Activated CD4-positive, alpha-beta T cell treated with anti-CD3 and anti-CD28 coated beads, Interleukin-2, amount 50 U/mL, for 1 hour (primary cell): ENCODE results near the gene ZNF516.
A peak's percentile ranks its signal among the peaks of the same experiment; 100 is the strongest.

Experiments
- DNase-seq: peaks from one replicate; pipeline ENCODE4 v3.0.0-alpha.2; 2020

ZNF516 gene

DNA sequence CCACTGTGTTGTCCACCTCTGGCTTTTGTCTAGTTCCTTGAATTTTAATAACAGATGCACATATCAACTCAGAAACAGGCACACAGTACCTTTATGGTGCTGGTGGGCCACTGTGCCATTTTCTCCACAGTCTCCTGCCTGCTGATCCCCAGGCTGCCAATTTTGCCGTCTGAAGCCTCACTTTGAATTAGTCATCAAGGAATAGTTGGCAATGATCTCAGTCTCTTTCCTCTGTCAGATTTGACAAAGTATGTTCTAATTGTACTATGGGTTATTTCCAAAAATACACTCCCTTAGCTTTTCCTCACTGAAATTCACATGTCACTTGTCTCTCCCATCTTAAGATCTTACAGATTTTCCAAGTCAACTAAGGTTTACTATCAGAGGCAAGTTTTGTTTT, 140.7 kb downstream of the ZNF516 start:
- no peak for DNase-seq

DNA sequence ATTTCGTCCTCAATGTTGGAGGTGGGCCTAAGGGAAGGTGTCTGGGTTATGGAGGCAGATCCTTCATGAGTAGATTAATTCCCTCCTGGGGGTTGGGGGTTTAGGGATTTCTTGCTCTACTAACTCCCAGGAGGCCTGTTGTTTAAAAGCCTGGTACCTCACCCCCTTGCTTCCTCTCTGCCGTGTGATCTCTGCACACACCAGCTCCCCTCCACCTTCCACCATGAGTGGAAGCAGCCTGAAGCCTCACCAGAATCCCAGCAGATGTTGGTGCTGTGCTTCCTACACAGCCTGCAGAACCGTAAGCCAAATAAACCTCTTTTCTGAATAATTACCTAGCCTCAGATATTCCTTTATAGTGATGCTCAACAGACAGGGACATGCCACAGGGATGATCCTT, 141.5 kb downstream of the ZNF516 start:
- no peak for DNase-seq

DNA sequence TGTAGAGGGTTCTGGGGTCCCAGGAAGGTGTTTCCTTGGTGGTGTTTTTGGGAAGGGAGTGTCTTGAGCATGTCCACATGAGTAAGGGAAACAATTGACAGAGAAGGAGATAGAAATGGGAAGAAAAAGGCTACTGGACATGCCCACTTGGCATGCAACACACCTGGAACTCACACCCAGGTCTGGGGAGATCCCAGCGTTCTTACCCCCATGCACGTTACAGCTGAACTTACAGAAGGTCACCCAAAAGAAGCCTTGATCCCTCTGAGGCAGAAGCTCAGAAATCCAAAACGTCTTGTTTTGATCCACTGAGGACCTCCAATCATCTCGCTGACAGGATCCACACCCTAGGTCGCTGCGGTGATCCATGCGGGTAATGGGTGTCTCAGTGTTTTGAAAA, 142.0 kb downstream of the ZNF516 start:
- no peak for DNase-seq

DNA sequence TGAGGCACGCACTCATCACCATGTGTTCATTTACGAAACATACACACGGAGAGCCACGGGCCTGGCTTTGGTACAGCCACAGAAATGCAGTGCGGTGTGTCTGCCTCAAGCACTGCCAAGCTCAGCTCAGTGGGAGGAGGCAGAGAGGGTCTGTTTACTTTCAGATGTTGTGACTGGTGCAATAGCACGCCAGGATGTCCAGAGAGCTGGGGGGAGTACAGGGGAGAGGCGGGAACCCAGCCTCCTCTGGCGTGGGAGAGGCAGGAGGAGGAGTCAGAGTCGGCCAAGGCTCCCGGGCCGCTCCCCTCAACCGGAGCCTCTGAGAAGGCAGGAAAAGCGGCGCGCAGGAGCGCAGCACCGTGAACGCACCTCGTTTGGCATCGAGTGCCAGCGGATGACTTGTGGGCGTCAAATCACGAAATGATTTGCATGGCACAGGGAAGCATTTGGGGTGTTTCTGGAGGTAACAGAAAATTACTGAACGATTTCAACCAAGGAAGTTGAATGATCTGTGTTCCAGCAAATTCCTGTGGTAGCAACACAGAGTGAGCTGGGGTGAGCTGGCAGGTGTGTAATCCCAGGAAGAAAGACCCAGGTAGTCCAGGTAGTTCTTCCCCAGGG, 143.0 kb downstream of the ZNF516 start:
- DNase-seq = no peak

DNA sequence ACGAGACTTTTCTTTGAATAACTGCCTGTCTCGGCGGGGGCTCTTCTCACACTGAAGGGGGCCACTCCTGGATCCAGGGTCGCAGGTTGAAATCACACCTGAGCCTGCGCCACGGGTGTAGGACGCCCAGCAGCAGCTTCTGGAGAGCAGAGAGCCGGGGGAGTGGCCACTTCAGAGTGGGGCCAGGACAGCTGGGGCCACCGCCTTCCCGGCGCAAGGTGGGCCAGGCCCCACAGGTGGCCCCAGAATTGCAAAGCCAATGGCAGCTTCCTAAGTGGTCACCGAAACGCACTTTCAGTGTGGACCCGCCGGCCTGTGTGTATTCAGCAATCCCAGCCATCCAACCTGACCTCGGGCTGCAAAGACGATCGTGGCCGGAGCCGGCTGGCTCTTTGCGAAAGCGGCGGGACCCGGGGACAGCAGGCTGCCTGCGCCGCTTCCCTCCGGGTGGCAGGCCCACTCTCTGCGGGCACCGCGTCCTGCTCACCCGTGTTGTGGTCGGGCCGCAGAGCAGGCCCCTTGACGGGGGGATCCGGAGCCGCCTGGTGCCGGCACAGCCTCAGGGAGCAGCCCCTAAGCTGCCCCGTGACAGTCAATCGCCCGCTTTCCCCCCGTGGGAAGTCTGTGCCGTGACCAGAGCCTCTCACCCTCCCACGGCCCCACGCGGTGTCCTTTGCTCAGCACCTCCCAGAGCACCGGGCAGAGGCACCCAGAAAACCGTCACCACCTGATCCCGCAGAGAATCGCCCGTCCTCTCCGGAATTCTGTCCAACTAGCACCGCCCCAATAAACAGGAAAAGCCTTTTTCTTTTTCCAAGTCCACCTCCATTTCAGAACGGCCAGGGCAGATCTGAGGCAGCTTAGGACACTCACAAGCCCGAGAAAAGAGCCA, 144.7 kb downstream of the ZNF516 start:
- DNase-seq = no peak

DNA sequence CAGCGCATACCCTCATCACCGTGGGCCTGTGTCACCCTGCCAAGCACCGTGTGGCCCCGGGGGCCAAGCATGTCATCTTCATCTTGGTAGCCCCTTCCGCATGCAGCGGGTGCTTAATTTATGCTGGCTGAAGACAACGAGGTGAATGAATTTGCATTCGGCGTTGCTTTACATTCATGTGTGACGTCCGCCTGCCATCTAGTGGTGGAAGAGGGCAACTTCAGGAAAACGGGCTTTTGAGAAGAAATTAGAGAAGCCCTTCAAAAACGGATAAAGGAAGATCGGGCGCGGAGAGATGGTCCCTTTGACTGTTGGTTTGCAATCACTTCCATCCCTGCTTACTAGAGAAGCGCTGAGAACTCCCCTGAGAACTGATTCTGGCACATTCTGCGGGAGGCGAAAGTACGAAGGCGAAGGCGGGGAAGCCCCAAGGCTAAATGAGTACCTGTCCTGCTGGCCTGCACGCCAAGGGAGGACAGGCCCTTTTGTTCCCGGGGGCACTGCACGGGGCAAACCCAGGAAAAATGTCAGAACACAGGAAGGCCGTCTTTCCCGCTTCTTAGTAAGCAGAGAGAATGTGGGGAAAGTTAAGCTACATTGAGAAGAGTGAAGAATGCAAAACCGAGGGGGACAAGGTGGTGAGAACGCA, 145.9 kb downstream of the ZNF516 start:
- DNase-seq = peak; percentile 57

DNA sequence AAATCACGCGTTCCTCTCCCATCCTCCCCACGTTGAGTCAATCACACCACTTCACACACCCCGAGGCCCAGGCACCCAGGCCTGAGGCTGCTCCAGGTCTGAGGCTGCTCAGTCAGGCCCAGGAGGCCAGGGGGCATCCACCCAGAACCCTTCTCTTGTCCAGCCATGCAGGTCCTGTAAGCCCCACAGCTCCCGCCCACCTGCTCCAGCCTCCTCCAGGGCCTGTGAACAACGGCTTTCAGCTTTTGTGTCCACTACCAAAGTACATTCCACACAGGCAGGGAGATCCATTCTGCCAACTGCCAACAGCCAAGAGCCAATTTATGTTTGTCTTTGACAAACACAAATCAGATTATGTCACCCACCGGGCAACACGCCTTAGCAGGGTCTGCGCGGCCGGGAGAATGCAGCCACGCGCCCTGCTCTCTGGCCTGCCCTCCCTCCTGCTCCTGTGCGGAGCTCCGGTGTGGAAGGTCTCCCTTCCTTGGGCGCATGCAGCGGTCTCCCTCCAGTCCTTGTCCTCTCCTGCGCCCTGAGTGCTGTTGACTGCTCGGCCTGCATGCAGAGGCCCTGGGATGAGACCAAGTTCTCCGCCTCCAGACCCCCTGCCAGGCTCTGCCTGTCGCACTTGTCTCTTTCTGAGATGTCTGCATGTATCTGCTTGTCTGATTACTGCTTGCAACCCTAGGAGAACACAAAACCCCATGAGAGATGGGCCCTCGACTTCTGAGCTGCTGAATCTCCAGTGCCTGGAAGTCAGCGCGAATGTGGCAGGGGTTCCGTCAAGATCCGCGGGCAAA, 146.6 kb downstream of the ZNF516 start:
- DNase-seq = no peak

DNA sequence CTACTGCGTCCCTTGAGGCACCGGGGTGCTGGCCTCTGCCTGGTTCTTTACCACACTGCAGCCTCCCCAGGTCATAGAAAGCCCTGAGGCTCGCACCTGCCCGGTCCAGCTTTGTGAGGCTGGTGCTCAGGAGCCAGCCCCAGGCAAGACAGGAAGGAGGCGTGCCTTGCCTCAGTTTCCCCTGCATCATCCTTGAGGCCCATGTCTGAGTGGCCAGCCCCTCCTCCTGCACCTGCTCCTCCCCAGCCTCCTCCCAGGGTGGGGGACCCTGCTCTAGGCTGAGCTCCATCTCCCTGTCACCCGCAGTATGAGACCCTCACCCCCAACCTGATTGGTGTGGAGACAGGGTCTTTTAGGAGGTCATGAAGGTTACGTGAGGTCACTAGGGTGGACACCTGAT, 147.7 kb downstream of the ZNF516 start:
- DNase-seq = no peak

DNA sequence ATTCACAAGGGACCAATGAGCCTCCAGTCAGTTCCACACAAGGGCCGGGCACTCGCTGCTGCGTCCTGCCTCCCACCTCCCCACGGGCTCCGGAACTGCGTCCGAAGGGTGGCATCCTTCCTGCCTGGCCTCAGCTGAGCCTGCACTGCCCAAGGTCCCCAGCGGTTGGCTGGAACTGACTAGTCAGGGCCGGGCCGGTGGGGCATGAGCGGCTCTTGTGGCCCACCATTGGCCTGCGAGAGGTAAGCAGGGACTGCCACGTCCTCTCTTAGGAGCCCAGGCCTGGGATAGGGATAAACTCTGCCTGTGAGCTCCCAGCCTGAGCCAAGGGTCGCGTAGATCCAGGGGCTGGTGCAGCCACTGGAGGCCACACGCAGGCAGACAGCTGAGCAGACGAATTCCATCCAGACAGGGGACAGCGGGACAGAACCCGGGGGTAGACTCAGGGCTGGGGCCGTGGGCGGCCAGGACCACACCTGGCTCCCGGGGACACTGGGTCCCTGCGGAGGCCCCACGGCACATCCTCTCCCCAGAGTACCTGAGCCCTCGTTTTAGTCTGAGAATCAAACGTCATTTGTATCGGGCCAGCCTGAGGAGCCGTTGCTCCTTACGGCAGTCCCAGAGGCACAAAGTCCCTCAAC, 148.4 kb downstream of the ZNF516 start:
- no peak for DNase-seq

DNA sequence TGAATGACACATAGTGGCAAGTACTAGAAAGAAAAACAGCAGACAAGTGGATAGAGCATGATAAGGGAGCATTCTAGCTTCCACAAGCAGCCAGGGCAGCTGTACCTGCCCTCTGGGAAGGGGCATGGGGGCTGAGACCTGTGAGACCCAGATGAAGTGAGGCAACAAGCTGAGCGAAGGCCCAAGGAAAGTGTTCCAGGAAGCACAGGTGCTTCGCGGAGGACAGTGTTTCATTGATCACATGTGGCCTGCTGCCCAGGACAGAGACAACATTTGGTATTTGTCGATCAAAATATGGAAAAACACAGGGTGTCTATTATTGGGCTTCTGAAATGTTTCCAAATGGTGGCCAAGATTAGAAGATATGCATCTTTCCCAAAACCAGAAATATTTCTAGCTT, 149.1 kb downstream of the ZNF516 start:
- DNase-seq = no peak

DNA sequence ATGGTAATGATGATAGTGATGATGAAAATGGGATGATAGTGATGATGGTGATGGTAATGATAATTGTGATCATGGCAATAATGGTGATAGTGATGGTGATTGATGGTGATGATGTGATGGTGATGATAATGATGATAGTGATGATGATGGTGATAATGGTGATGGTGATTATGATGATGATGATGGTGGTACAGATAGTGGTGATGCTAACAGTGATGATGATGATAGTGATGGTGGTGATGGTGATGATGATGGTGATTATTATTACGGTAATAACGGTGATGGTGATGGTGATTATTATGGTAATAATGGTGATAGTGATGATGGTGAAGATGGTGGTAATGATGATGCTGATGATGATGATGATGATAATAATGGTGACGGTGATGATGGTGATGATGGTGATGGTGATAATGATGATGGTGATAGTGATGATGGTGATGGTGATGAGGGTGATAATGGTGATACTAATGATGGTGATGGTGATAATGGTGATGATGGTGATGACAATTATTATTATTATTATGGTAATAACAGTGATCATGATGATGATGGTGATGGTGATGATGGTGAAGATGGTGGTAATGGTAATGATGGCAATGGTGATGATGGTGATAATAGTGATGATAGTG, 151.0 kb downstream of the ZNF516 start:
- DNase-seq = no peak

DNA sequence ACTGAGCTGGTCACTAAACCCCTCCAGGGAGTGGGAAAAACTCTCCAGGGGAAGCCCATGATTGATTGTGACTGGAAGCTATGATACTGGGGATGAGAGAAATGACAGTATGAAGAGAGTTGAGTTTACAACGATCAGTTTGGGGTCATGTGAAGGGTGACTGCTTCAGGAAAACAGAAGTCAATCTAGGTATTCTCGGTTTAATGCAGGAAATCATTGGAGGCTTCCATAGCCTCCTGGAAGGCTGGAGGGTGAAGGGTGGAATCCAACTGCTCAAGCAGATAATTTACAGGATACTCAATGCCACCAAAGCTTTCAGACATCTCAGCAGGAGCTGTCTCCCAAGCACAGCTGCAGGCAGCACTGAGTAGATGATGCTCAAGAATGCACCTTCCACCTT, 154.6 kb downstream of the ZNF516 start:
- DNase-seq = no peak

DNA sequence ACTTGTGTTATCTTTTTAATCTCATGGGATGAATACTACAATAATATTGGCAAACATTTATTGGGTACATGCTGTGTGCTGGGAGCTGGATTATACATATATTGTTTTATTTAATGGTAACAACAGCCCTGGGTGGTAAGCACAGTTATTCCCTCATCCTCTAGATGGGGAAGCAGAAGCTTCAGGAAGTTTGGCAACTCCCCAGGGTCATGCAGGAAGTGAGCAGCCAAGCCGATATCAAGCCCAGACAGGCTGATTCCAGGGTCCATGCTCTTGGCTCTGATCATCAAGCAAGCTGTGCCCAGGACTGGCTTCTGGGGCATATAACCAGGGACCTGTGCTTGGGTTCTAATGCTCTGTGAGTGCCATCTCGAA, 155.8 kb downstream of the ZNF516 start:
- no peak for DNase-seq

DNA sequence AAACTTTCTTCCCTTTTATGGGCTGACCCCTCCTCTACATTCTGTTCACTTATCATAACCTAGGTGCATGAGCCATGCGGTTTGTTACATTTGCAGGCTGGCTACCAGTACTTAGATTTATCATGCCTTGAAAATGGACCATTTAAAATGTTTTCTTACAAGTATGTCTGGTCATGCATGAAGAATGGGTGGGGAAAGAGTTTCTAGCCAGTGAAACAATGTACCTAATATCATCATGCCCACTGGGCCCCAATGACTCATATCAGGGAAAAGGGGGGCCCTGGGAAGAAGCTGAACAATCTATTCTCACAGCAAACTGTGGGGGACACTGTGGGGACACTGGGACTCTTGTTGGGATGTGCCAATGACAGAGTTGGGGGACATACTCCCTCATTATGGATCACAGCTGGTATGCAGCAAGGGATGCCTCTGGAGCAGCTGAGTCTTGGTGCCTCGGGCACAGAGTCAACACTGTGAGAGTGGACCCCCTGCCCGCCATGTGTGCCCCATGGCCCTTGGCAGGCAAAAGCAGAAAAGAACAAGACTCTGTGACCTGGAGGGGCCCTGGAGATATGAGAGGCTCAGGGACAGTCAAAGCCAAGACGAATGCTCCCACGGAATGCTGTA, 156.3 kb downstream of the ZNF516 start:
- DNase-seq = no peak

DNA sequence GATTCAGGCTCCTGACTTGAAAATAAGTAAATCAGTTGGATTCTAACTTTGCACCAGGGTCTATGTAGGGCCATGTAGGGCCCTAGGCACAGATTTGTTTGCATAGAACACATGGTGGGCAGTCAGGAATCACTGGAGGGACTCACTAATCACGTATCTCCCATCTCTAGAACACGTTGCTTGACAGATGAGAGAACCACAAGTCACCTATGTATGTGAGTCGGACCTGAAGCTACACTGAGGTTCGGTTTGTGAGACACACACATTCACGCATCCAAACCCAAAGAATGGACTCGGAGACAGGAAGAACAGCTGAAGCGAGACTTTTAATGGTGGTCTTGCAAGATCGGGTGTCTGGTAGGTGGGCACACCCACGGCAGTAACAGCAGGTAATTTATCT, 157.0 kb downstream of the ZNF516 start:
- no peak for DNase-seq

DNA sequence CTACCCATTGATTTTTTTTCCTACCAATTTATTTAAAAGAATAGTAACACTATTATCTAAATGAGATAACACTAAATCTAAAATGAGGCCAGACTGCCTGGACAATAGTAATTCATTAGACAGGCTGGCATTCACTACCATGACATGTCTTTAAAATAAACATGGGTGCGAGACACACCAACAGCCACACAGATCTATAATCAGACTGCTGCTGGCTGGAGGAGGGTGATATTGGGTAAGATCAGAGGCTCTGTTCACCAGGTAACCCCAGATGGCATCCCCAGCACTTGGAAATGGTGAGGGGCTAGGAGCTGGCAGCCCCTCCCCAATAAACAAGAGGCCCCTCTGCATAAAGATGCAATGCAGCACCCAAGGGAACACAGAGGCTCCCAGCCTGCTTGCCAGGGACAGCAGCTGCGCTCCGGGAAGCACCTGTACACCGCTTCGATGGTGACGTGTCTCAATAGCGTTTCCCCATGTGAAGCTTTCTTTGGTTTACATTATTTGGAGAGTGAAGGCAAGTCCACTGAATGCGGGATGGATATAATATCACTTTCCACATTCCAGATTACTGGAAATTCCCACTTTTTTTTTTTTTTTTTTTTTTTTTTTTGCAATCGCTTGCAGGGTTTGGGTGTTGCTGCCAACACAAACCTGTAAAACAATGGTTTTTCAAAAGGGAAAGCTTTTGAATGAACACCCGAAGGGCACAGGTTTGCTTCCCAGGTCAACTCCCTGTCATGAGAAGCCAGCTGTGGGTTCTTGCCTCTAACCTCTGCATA, 159.0 kb downstream of the ZNF516 start:
- no peak for DNase-seq

DNA sequence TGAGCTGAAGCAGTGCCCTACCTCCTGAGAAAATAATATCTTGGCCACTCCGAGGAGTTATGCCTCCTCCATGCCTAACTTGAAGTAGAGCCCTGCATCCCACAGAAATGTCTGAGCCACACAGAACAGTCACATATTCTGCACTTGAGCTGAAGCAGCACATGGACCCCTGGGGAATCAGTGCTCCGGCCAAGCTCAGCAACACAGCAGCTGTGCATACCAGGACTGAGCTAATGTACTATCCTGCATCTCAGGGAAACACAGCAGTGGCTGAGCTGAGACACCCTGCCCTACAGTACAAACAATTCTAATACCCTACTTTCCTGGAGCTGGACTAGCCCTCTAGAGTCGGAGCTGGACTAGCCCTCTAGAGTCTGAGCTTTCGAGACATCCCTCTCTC, 166.9 kb downstream of the ZNF516 start:
- no peak for DNase-seq

DNA sequence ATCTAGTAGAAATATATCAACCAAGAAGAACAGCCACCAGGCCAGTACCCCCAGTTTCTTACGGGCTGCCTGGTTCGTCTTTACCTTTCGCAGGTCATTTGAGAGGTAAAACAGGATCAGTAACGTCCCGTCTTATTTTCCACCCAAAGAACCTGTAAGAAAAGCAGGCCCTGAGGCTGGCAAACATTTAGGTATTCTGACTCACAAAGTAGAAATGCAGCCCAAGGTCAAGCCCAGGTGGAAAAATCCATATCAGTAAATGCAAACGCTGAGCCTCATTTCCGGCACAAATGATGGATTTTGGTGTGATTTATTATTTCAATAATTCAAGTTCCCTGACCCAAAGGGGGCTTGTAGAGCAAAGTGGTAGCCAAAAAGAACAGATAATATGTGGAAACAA, 171.2 kb downstream of the ZNF516 start:
- no peak for DNase-seq

DNA sequence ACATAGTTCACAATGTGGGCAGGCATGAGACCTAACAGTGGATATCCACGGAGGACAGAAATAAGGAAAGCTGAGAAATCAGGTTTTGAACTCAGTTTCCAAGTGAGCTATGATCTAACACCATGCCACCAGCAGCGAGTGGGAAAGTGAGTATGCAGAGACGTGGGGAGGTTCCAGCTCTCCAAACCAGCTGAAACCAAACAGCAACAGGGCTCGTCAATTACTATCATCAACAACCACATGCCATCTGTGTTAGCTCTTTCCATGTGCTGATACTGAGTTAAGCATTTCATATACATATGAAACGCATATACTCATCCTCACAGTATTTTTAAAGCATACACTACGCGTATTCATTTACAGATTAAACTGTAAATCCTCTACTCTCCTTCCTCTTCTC, 172.4 kb downstream of the ZNF516 start:
- no peak for DNase-seq

DNA sequence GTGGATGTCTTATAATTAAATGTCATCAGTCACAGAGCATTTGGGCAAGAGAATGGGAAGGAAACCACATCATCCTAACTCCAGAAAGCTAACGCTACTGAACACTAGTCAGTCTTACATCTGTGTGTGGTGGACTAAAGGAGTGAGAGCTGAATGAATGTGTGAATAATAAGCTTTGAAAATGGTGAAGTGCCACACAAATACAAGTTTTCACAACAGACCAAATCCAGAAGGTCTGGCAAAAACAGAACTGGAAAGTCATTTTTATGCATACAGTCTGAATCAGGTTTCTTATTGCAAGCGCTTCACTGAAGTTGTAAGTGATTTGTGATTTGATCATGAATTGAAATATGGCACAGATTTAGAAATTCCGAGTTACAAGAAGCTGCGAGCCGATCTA, 175.7 kb downstream of the ZNF516 start:
- DNase-seq = no peak

DNA sequence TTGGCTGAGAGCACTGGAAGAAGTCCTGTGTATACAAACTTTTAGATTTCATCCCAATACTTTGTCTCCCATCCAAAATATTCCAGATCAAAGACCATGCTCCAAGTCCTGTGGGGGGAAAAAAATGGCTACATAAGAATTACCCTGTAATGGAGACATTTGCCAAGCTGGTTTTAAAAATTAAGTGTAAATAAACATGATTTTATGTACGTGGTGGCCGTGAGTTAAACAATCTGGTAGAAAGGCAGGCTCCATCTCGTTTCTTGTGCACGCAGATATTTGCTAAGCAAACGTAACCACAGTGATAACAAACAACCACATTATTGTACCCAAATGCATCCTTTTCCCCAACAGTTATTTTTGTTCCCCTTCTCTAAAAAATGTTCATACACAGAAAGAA, 176.4 kb downstream of the ZNF516 start:
- no peak for DNase-seq
